H1 (cell line): ENCODE measurements around the gene CATSPERD. TPM values are rescaled to one million over a fixed set of nuclear protein-coding genes. Genes with fewer than 3 reads are reported as not detected.

Experiments used
- CTCF ChIA-PET: fragments of 300-600 bp; sonication (Branson Sonifier 250); formaldehyde crosslinking; loops from one replicate; lab custom pipeline; 2021; ENCODE audit not compliant: partially characterized antibody; lab: Charles Lee
- POLR2A ChIA-PET: fragments of 300-600 bp; sonication (Branson Sonifier 250); formaldehyde crosslinking; loops from one replicate; lab custom pipeline; 2021; ENCODE audit warnings: inconsistent platforms; ENCODE audit not compliant: partially characterized antibody; lab: Charles Lee
- DNase-seq, 2 experiments: peaks; one replicate each; pipeline versions ENCODE4 v3.0.0 to v3.0.0-alpha.2; 2010 to 2022; ENCODE audit warnings: low spot score in 2 of 2, low read depth in 1 of 2, mixed read lengths in 1 of 2
- FAIRE-seq: peaks from 2 replicates; lab custom pipeline; 2011; peaks lifted over from hg19 to GRCh38; lab: Jason Lieb, UNC
- H2AFZ ChIP-seq: 2 replicates; pipeline ENCODE4 v1.8.1; 2012; ENCODE audit warnings: low read length, inconsistent platforms
- H2AK5ac ChIP-seq: 2 replicates; pipeline ENCODE4 v1.6.1; 2013; ENCODE audit warnings: low read depth, low read length
- H2BK120ac ChIP-seq: replicated peaks from 2 replicates; pipeline ENCODE3; 2013; ENCODE audit warnings: low read depth, low read length, inconsistent platforms
- H2BK12ac ChIP-seq: 2 replicates; pipeline ENCODE4 v1.6.1; 2013; ENCODE audit warnings: low read depth, low read length
- H2BK15ac ChIP-seq: 2 replicates; pipeline ENCODE4 v1.6.1; 2013; ENCODE audit warnings: low read length
- H2BK20ac ChIP-seq: 2 replicates; pipeline ENCODE4 v1.6.1; 2013; ENCODE audit warnings: low read length
- H2BK5ac ChIP-seq: 2 replicates; pipeline ENCODE4 v1.6.1; 2013; ENCODE audit warnings: low read depth, low read length
- H3K14ac ChIP-seq: 2 replicates; pipeline ENCODE4 v1.6.1; 2013; ENCODE audit warnings: inconsistent platforms; ENCODE audit not compliant: insufficient read length
- H3K18ac ChIP-seq: 2 replicates; pipeline ENCODE4 v1.6.1; 2013; ENCODE audit warnings: low read length; ENCODE audit errors: extremely low read depth
- H3K23ac ChIP-seq: 2 replicates; pipeline ENCODE4 v1.6.1; 2013; ENCODE audit warnings: inconsistent platforms; ENCODE audit not compliant: insufficient read length
- H3K23me2 ChIP-seq: 2 replicates; pipeline ENCODE4 v1.6.1; 2013; ENCODE audit warnings: low read depth, low read length
- H3K27ac ChIP-seq: 2 replicates; pipeline ENCODE4 v1.6.1; 2011; ENCODE audit warnings: low read depth, low read length, inconsistent platforms
- H3K27me3 ChIP-seq, 4 experiments: replicated peaks in 1 of 4; 1 replicate in 1 of 4; 2 replicates in 3 of 4; pipeline versions ENCODE4 v1.6.1 to v1.8.1; 2011 to 2013; ENCODE audit warnings: low read length in 3 of 4, mild to moderate bottlenecking in 3 of 4, inconsistent platforms in 2 of 4, mixed read lengths in 2 of 4, moderate library complexity in 1 of 4; ENCODE audit not compliant: control insufficient read depth in 3 of 4, insufficient read depth in 3 of 4; ENCODE audit errors: extremely low read depth in 1 of 4
- H3K36me3 ChIP-seq, 4 experiments: 2 replicates each; pipeline versions ENCODE4 v1.6.1 to v1.8.1; 2011 to 2013; ENCODE audit warnings: mild to moderate bottlenecking in 4 of 4, low read length in 3 of 4, moderate library complexity in 2 of 4, control low read depth in 1 of 4, inconsistent platforms in 1 of 4; ENCODE audit not compliant: insufficient read depth in 4 of 4, control insufficient read depth in 2 of 4
- H3K4ac ChIP-seq: replicated peaks from 2 replicates; pipeline ENCODE3; 2013; ENCODE audit warnings: low read length, low read depth, mixed read lengths, inconsistent platforms; ENCODE audit not compliant: insufficient read length
- H3K4me1 ChIP-seq, 4 experiments: replicated peaks in 1 of 4; 1 replicate in 1 of 4; 2 replicates in 3 of 4; pipeline versions ENCODE4 v1.6.1 to v1.8.1; 2011 to 2013; ENCODE audit warnings: low read length in 3 of 4, inconsistent platforms in 2 of 4, mixed read lengths in 1 of 4; ENCODE audit not compliant: insufficient read depth in 4 of 4, control insufficient read depth in 3 of 4
- H3K4me2 ChIP-seq, 2 experiments: 2 replicates each; pipeline versions ENCODE4 v1.6.1 to v1.8.1; 2011 to 2013; ENCODE audit warnings: low read depth in 2 of 2, low read length in 2 of 2, control low read depth in 1 of 2, inconsistent platforms in 1 of 2, mild to moderate bottlenecking in 1 of 2; ENCODE audit not compliant: insufficient read depth in 1 of 2
- H3K4me3 ChIP-seq, 4 experiments: fragments of 200-600, 300-600 bp in 1 of 4; sonication (generic), shearing (Covaris generic), sonication (Bioruptor Twin) in 1 of 4; 2 replicates each; pipeline versions ENCODE4 v1.5.1 to v1.8.1; 2011 to 2016; ENCODE audit warnings: low read length in 4 of 4, low read depth in 3 of 4, control low read depth in 2 of 4, inconsistent platforms in 2 of 4, mild to moderate bottlenecking in 2 of 4, mixed read lengths in 1 of 4, moderate library complexity in 1 of 4; ENCODE audit not compliant: insufficient read depth in 2 of 4; ENCODE audit errors: extremely low read depth in 1 of 4
- H3K56ac ChIP-seq: replicated peaks from 2 replicates; pipeline ENCODE3; 2013; ENCODE audit warnings: low read depth, mild to moderate bottlenecking, mixed read lengths, low read length, inconsistent platforms; ENCODE audit not compliant: insufficient read length
- H3K79me1 ChIP-seq: 2 replicates; pipeline ENCODE4 v1.6.1; 2013; ENCODE audit warnings: low read depth, low read length, control low read depth
- H3K79me2 ChIP-seq, 2 experiments: 2 replicates each; pipeline versions ENCODE4 v1.6.1 to v1.8.1; 2012 to 2013; ENCODE audit warnings: low read length in 2 of 2, mild to moderate bottlenecking in 2 of 2, inconsistent platforms in 1 of 2; ENCODE audit not compliant: insufficient read depth in 2 of 2, control insufficient read depth in 1 of 2
- H3K9ac ChIP-seq, 4 experiments: replicated peaks in 1 of 4; 1 replicate in 1 of 4; 2 replicates in 3 of 4; pipeline versions ENCODE4 v1.6.1 to v1.8.1; 2011 to 2013; ENCODE audit warnings: low read depth in 3 of 4, low read length in 3 of 4, control low read depth in 2 of 4, mild to moderate bottlenecking in 2 of 4, moderate library complexity in 2 of 4, inconsistent platforms in 1 of 4; ENCODE audit errors: extremely low read depth in 1 of 4
- H3K9me3 ChIP-seq, 2 experiments: 2 replicates each; pipeline versions ENCODE4 v1.6.1 to v1.8.1; 2012 to 2013; ENCODE audit warnings: mild to moderate bottlenecking in 2 of 2, moderate library complexity in 2 of 2, control low read depth in 1 of 2, inconsistent platforms in 1 of 2, low read depth in 1 of 2, low read length in 1 of 2, mixed read lengths in 1 of 2; ENCODE audit not compliant: insufficient read depth in 2 of 2
- H4K20me1 ChIP-seq, 2 experiments: replicated peaks in 1 of 2; 2 replicates each; pipeline versions ENCODE3 to v1.8.1; 2011 to 2013; ENCODE audit warnings: inconsistent platforms in 2 of 2, low read length in 2 of 2, mild to moderate bottlenecking in 1 of 2; ENCODE audit not compliant: insufficient read depth in 2 of 2, control insufficient read depth in 1 of 2
- H4K5ac ChIP-seq: 2 replicates; pipeline ENCODE4 v1.6.1; 2013; ENCODE audit warnings: low read length, low read depth, mixed read lengths, inconsistent platforms; ENCODE audit not compliant: insufficient read length
- H4K8ac ChIP-seq: 2 replicates; pipeline ENCODE4 v1.8.0; 2013; ENCODE audit warnings: mild to moderate bottlenecking, moderate library complexity, low read length, inconsistent platforms; ENCODE audit not compliant: insufficient read depth; ENCODE audit errors: extremely low read depth
- H4K91ac ChIP-seq: replicated peaks from 2 replicates; pipeline ENCODE3; 2013; ENCODE audit warnings: low read length, mixed read lengths, inconsistent platforms; ENCODE audit not compliant: insufficient read length
- CTBP2 ChIP-seq: IDR thresholded peaks from 2 replicates; pipeline ENCODE4 v1.7.0; 2011; ENCODE audit warnings: borderline replicate concordance, mild to moderate bottlenecking, moderate library complexity, mixed read lengths, low read length; ENCODE audit not compliant: insufficient read depth, insufficient read length
- HDAC6 ChIP-seq: IDR thresholded peaks from one replicate; pipeline ENCODE4 v1.7.1; 2012; ENCODE audit warnings: low read depth, mild to moderate bottlenecking, inconsistent platforms, low read length, moderate library complexity
- KDM4A ChIP-seq: IDR thresholded peaks from one replicate; pipeline ENCODE4 v1.7.1; 2012; ENCODE audit warnings: low read depth, mild to moderate bottlenecking, moderate library complexity, low read length, inconsistent platforms; ENCODE audit not compliant: severe bottlenecking
- SRF ChIP-seq: IDR thresholded peaks from 2 replicates; pipeline ENCODE4 v1.6.1; 2011; ENCODE audit warnings: mild to moderate bottlenecking, low read depth, low read length, moderate library complexity
- TAF1 ChIP-seq: IDR thresholded peaks from 2 replicates; pipeline ENCODE4 v1.6.1; 2011; ENCODE audit warnings: mild to moderate bottlenecking, low read depth, low read length
- YY1 ChIP-seq: IDR thresholded peaks from 2 replicates; pipeline ENCODE4 v1.6.1; 2011; ENCODE audit warnings: low read depth, mild to moderate bottlenecking, low read length
- polyA plus RNA-seq, 7 experiments: library from polyadenylated mRNA; depleted of rRNA in 3 of 7; stranded (reverse) in 5 of 7; unstranded in 2 of 7; fragments of >200 nt in 5 of 7; fragments of 200-250 nt in 2 of 7; gene quantifications; 1 replicate in 5 of 7; 2 replicates in 1 of 7; 4 replicates in 1 of 7; pipeline versions ENCODE4 v1.2.1 to v1.2.3, GENCODE V29; 2011 to 2013; ENCODE audit warnings: missing spikeins in 2 of 7, mixed read lengths in 2 of 7
- total RNA-seq: library from RNA; stranded (reverse); fragmentation: NEBNext Ultra II Directional; extraction: Animal tissue kit (Norgen Biotek cat#: 25700); gene quantifications from 2 replicates; pipeline ENCODE4 v1.2.1, GENCODE V29; 2021
- TF ChIP-seq, protein P1 (sequence below): IDR thresholded peaks from 2 replicates; pipeline ENCODE4 v1.6.1; 2012; ENCODE audit warnings: low read length, inconsistent platforms

CATSPERD gene
- total and polyA plus RNA-seq, 2 of the 8 experiments (the other 6 are each of a cell fraction or from before 2014, with no cell fraction given), result 0.12 TPM; not detected in 1

DNA sequence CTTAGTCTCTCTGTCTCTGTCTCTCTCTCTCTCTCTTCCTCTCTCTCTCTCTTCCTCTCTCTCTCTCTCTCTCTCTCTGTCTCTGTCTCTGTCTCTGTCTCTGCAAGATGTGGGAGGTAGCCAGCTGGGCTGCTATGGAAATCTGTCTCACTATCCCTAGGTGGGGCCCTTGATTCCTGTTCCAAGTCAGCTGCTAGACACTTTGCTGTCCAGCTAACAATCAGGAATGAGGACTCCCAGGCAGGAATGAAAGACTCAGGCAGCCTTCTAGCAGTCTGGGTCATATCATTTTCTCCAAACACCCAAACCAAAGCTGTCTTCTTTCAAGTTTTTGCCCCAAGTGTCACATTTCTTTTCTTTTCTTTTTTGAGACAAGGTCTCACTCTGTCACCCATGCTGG lies 23.2 kb downstream of the CATSPERD start:
- Histone ChIP-seq H3K79me1 (no peaks in the 10 kb centered on the region; the same call in 1 of the 2 replicates), H3K4me1 (no peaks in the 10 kb centered on the region), H3K18ac (no peak overlapping the region), H3K14ac (no peak overlapping the region), H3K23me2 (0 out of 2 replicates have a peak, but pooled peaks cover 3% of the 10 kb centered on the region), H3K4ac (no peak overlapping the region), H3K56ac (no peak overlapping the region), H3K27me3 (no peaks in the 10 kb centered on the region), H2AK5ac (no peak overlapping the region), H2BK20ac (no peak overlapping the region), H3K23ac (no peak overlapping the region), H2BK5ac (no peak overlapping the region), H3K9ac (no peak overlapping the region), H3K27ac (no peak overlapping the region), H4K5ac (no peak overlapping the region), H2BK12ac (no peak overlapping the region), H3K9me3 (no peaks in the 10 kb centered on the region; a peak in 1 of 4 replicates), H2BK120ac (no peak overlapping the region), H3K79me2 (no peaks in the 10 kb centered on the region), H4K20me1 (peaks cover 0 to 2% of the 10 kb centered on the region in 2 experiments), H4K91ac (no peak overlapping the region), H2BK15ac (no peak overlapping the region), H3K4me2 (no peak overlapping the region), H4K8ac (no peak overlapping the region), H2AFZ (no peak overlapping the region)
- POLR2A ChIA-PET, result interaction anchor here (2.0 kb wide), 1 partner anchor 52 kb away, joined by 6 read pairs; no protein-coding TSS in a partner anchor
- FAIRE-seq (no peak), DNase-seq (no peak)
- TF ChIP-seq, protein P1, sequence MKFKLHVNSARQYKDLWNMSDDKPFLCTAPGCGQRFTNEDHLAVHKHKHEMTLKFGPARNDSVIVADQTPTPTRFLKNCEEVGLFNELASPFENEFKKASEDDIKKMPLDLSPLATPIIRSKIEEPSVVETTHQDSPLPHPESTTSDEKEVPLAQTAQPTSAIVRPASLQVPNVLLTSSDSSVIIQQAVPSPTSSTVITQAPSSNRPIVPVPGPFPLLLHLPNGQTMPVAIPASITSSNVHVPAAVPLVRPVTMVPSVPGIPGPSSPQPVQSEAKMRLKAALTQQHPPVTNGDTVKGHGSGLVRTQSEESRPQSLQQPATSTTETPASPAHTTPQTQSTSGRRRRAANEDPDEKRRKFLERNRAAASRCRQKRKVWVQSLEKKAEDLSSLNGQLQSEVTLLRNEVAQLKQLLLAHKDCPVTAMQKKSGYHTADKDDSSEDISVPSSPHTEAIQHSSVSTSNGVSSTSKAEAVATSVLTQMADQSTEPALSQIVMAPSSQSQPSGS, result no peak
- TF ChIP-seq YY1, result no peak
- TF ChIP-seq TAF1, result no peak
- no peak for TF ChIP-seq SRF
- no peak for TF ChIP-seq HDAC6
- TF ChIP-seq CTBP2, result no peak
- TF ChIP-seq KDM4A, result no peak
- TF ChIP-seq, all 59 proteins: peak for 0
- H3K36me3 ChIP-seq, result no peaks in the 10 kb centered on the region
- H3K4me3 ChIP-seq, result no peak overlapping the region
- CTCF ChIA-PET, result no interaction called here
